Mammary epithelial cell (primary cell): ENCODE results near the gene MMAB.

ENCODE experiments used
- EZH2 ChIP-seq: IDR thresholded peaks from 2 replicates; pipeline ENCODE4 v1.6.1; 2012; ENCODE audit warnings: low read length, inconsistent platforms, borderline replicate concordance
- TF ChIP-seq, protein P1 (sequence below), 2 donors: IDR thresholded peaks in 1 of 2; conservative IDR thresholded peaks in 1 of 2; 2 replicates each; pipeline ENCODE4 v1.5.1; 2011 to 2012; ENCODE audit warnings: inconsistent platforms in 2 of 2, low read length in 2 of 2, mild to moderate bottlenecking in 2 of 2, control low read depth in 1 of 2, low read depth in 1 of 2; ENCODE audit not compliant: insufficient read depth in 1 of 2; ENCODE audit errors: extremely low read depth in 1 of 2

- TF ChIP-seq, protein P1, sequence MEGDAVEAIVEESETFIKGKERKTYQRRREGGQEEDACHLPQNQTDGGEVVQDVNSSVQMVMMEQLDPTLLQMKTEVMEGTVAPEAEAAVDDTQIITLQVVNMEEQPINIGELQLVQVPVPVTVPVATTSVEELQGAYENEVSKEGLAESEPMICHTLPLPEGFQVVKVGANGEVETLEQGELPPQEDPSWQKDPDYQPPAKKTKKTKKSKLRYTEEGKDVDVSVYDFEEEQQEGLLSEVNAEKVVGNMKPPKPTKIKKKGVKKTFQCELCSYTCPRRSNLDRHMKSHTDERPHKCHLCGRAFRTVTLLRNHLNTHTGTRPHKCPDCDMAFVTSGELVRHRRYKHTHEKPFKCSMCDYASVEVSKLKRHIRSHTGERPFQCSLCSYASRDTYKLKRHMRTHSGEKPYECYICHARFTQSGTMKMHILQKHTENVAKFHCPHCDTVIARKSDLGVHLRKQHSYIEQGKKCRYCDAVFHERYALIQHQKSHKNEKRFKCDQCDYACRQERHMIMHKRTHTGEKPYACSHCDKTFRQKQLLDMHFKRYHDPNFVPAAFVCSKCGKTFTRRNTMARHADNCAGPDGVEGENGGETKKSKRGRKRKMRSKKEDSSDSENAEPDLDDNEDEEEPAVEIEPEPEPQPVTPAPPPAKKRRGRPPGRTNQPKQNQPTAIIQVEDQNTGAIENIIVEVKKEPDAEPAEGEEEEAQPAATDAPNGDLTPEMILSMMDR (conservative IDR thresholded peaks at IDR 0.05 in 1 of 2, IDR thresholded peaks at IDR 0.05 in 1 of 2; ENCODE audit: extremely low read depth in 1 of 2, insufficient read depth in 1 of 2, low read depth in 1 of 2, low read length in 2 of 2): no peak
- no peak for TF ChIP-seq EZH2
These were observed 17.7 kb upstream of the MMAB start for GRCh38 chr12:109591041-109591440.
